HG02798 (cell line): Measurements from ENCODE around the gene TMEM107.

ENCODE experiments used
- ATAC-seq: cut with Tn5 transposase; IDR thresholded peaks from one replicate; pipeline ENCODE4 v1.9.1; 2021; ENCODE audit warnings: mild to moderate bottlenecking; ENCODE audit not compliant: unreplicated experiment, poor library complexity

The TMEM107 gene

GRCh38 chr17:8151641-8152111, 24.5 kb downstream of the TMEM107 start:
- no peak for ATAC-seq

- peak; percentile 70 for ATAC-seq
Observed at GRCh38 chr17:8151120-8151640, 25.0 kb downstream of the TMEM107 start.

GRCh38 chr17:8150194-8151119, 25.7 kb downstream of the TMEM107 start:
- ATAC-seq, result no peak

GRCh38 chr17:8149419-8150193, 26.6 kb downstream of the TMEM107 start:
- ATAC-seq, result no peak

GRCh38 chr17:8148560-8148959, 27.6 kb downstream of the TMEM107 start:
- ATAC-seq, result no peak

- no peak for ATAC-seq
Observed at GRCh38 chr17:8147805-8148404, 28.3 kb downstream of the TMEM107 start.

- no peak for ATAC-seq
Observed at GRCh38 chr17:8147141-8147804, 28.9 kb downstream of the TMEM107 start.

- no peak for ATAC-seq
Observed at GRCh38 chr17:8146381-8147140, 29.6 kb downstream of the TMEM107 start.

- no peak for ATAC-seq
Observed at GRCh38 chr17:8145811-8146210, 30.4 kb downstream of the TMEM107 start.

- no peak for ATAC-seq
Observed at GRCh38 chr17:8144401-8145231, 31.6 kb downstream of the TMEM107 start.

- no peak for ATAC-seq
Observed at GRCh38 chr17:8143581-8144400, 32.4 kb downstream of the TMEM107 start.

- no peak for ATAC-seq
Observed at GRCh38 chr17:8142887-8143580, 33.1 kb downstream of the TMEM107 start.

- no peak for ATAC-seq
Observed at GRCh38 chr17:8142158-8142886, 33.9 kb downstream of the TMEM107 start.

- no peak for ATAC-seq
Observed at GRCh38 chr17:8141741-8142140, 34.4 kb downstream of the TMEM107 start.

GRCh38 chr17:8141045-8141444, 35.1 kb downstream of the TMEM107 start:
- no peak for ATAC-seq
